Ishikawa (cell line): ENCODE data around the gene PCDH9.

Source experiments
- CEBPB ChIP-seq: IDR thresholded peaks from 2 replicates; pipeline ENCODE4 v1.6.1; 2012
- CREB1 ChIP-seq: IDR thresholded peaks from 2 replicates; pipeline ENCODE4 v1.6.1; 2012; ENCODE audit warnings: low read depth
- EGR1 ChIP-seq: IDR thresholded peaks from 2 replicates; pipeline ENCODE4 v1.6.1; 2012
- EP300 ChIP-seq: IDR thresholded peaks from 2 replicates; pipeline ENCODE4 v1.6.1; 2012; ENCODE audit warnings: borderline replicate concordance
- MAX ChIP-seq: IDR thresholded peaks from 2 replicates; pipeline ENCODE4 v1.6.1; 2012
- RAD21 ChIP-seq: IDR thresholded peaks from 2 replicates; pipeline ENCODE4 v1.6.1; 2012; ENCODE audit warnings: low read depth
- TAF1 ChIP-seq: IDR thresholded peaks from 2 replicates; pipeline ENCODE4 v1.6.1; 2012; ENCODE audit warnings: low read depth, mild to moderate bottlenecking
- TCF12 ChIP-seq: IDR thresholded peaks from 2 replicates; pipeline ENCODE4 v1.6.1; 2012; ENCODE audit warnings: low read depth
- TEAD4 ChIP-seq: IDR thresholded peaks from 2 replicates; pipeline ENCODE4 v1.6.1; 2012
- YY1 ChIP-seq: IDR thresholded peaks from 2 replicates; pipeline ENCODE4 v1.6.1; 2012; ENCODE audit warnings: low read depth
- TF ChIP-seq, protein P1 (sequence below): IDR thresholded peaks from 2 replicates; pipeline ENCODE4 v1.6.1; 2012

GRCh38 chr13:67229481-67230403 lies at the start of gene PCDH9:
- TF ChIP-seq CEBPB (no peak), MAX (no peak), TAF1 (no peak), EP300 (no peak), EGR1 (no peak), CREB1 (no peak), TEAD4 (no peak), TCF12 (no peak), YY1 (no peak), RAD21 (no peak)
- TF ChIP-seq, protein P1, sequence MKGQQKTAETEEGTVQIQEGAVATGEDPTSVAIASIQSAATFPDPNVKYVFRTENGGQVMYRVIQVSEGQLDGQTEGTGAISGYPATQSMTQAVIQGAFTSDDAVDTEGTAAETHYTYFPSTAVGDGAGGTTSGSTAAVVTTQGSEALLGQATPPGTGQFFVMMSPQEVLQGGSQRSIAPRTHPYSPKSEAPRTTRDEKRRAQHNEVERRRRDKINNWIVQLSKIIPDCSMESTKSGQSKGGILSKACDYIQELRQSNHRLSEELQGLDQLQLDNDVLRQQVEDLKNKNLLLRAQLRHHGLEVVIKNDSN = no peak
